ENCODE measurements around the gene LHFPL3.

DNA sequence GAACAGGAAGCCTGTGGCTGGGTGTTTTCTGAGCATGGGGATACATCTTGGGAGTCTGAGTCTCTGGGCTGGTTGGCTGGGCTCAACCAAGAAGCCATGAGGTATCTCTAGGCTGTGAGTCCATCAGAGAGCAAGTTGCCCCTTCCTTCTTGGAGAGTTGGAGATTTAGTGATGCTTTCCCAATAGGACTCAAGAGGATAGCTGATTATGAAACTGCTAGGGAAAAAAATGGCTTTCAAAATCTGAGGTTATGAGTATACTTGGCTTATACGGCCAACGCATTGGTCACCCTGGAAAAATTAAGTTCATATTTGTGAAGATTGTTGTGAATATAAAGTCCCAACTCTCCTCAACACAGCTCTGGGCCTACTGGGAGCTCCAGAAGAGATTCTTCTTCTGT, 522.9 kb downstream of the LHFPL3 start:
- TF ChIP-seq, protein P1, sequence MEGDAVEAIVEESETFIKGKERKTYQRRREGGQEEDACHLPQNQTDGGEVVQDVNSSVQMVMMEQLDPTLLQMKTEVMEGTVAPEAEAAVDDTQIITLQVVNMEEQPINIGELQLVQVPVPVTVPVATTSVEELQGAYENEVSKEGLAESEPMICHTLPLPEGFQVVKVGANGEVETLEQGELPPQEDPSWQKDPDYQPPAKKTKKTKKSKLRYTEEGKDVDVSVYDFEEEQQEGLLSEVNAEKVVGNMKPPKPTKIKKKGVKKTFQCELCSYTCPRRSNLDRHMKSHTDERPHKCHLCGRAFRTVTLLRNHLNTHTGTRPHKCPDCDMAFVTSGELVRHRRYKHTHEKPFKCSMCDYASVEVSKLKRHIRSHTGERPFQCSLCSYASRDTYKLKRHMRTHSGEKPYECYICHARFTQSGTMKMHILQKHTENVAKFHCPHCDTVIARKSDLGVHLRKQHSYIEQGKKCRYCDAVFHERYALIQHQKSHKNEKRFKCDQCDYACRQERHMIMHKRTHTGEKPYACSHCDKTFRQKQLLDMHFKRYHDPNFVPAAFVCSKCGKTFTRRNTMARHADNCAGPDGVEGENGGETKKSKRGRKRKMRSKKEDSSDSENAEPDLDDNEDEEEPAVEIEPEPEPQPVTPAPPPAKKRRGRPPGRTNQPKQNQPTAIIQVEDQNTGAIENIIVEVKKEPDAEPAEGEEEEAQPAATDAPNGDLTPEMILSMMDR (IDR thresholded peaks at IDR 0.05), result no peak
- no peak for TF ChIP-seq EP300 (IDR thresholded peaks at IDR 0.05)
- TF ChIP-seq POLR2AphosphoS5 (IDR thresholded peaks at IDR 0.05), result no peak

Measured in esophagus muscularis mucosa (tissue), 4 donors.